Measurements from ENCODE around the gene SIKE1. TPM values are rescaled to one million over a fixed set of nuclear protein-coding genes. Genes with fewer than 3 reads are reported as not detected.

SIKE1 gene
- total and polyA plus RNA-seq, 7 donors = 10.2 to 36.0 (median 22.2) TPM

- no peak for DNase-seq
- Histone ChIP-seq H3K27ac (no peak overlapping the region), H3K9me3 (no peaks in the 10 kb centered on the region), H3K27me3 (no peaks in the 10 kb centered on the region), H3K36me3 (peaks cover 0 to 44% (median 0%) of the 10 kb centered on the region in 4 donors), H3K4me1 (peaks cover 0 to 93% (median 70%) of the 10 kb centered on the region in 4 donors), H3K4me3 (no peak overlapping the region)
- 75 to 79% methylated on average over 5 of the region's 5 CpGs for WGBS, 2 donors
- intact Hi-C loops (cut with DNase I) = loop anchor here (10.0 kb wide), 1 partner anchor 305 kb away; no protein-coding TSS in a partner anchor
- TF ChIP-seq CTCF (IDR thresholded peaks at IDR 0.05) (no peak), POLR2AphosphoS5 (IDR thresholded peaks at IDR 0.05) (no peak), EP300 (IDR thresholded peaks at IDR 0.05) (no peak), POLR2A (IDR thresholded peaks at IDR 0.05) (no peak)
Observed at GRCh38 chr1:114749835-114750234, 30.6 kb downstream of the SIKE1 start.

GRCh38 chr1:114746450-114747121 lies 33.9 kb downstream of the SIKE1 start:
- H3K4me3 ChIP-seq = no peak overlapping the region
- H3K9me3 ChIP-seq = no peaks in the 10 kb centered on the region
- peaks cover 0 to 52% (median 0%) of the 10 kb centered on the region in 4 donors for H3K36me3 ChIP-seq
- no peak for TF ChIP-seq CTCF (IDR thresholded peaks at IDR 0.05)
- no peak for TF ChIP-seq POLR2A (IDR thresholded peaks at IDR 0.05)
- TF ChIP-seq EP300 (IDR thresholded peaks at IDR 0.05) = no peak
- no peak for TF ChIP-seq POLR2AphosphoS5 (IDR thresholded peaks at IDR 0.05)
- intact Hi-C loops (cut with DNase I) = no loop called here
- WGBS, 2 donors = 77 to 84% methylated on average over 6 of the region's 6 CpGs
- DNase-seq = no peak
- H3K27ac ChIP-seq = no peak overlapping the region
- H3K27me3 ChIP-seq = no peaks in the 10 kb centered on the region
- H3K4me1 ChIP-seq = peaks cover 0 to 78% (median 38%) of the 10 kb centered on the region in 4 donors

GRCh38 chr1:114745291-114745690 lies 35.2 kb downstream of the SIKE1 start:
- 78 to 82% methylated on average over 2 of the region's 2 CpGs for WGBS, 2 donors
- Histone ChIP-seq H3K27ac (no peak overlapping the region), H3K36me3 (peaks cover 0 to 57% (median 0%) of the 10 kb centered on the region in 4 donors), H3K27me3 (no peaks in the 10 kb centered on the region), H3K4me1 (peaks cover 0 to 65% (median 25%) of the 10 kb centered on the region in 4 donors), H3K4me3 (no peak overlapping the region), H3K9me3 (no peaks in the 10 kb centered on the region)
- TF ChIP-seq CTCF (IDR thresholded peaks at IDR 0.05) (no peak), EP300 (IDR thresholded peaks at IDR 0.05) (no peak), POLR2A (IDR thresholded peaks at IDR 0.05) (no peak), POLR2AphosphoS5 (IDR thresholded peaks at IDR 0.05) (no peak)
- intact Hi-C loops (cut with DNase I) = no loop called here
- DNase-seq = no peak

- intact Hi-C loops (cut with DNase I) = no loop called here
- Histone ChIP-seq H3K9me3 (no peaks in the 10 kb centered on the region), H3K27me3 (no peaks in the 10 kb centered on the region), H3K4me3 (no peak overlapping the region), H3K27ac (no peak overlapping the region), H3K4me1 (peaks cover 0 to 39% (median 14%) of the 10 kb centered on the region in 4 donors), H3K36me3 (peaks cover 5 to 57% (median 10%) of the 10 kb centered on the region in 4 donors)
- 91 to 96% methylated on average over 11 of the region's 11 CpGs for WGBS, 2 donors
- no peak for DNase-seq
- TF ChIP-seq POLR2A (IDR thresholded peaks at IDR 0.05) (no peak), POLR2AphosphoS5 (IDR thresholded peaks at IDR 0.05) (no peak), EP300 (IDR thresholded peaks at IDR 0.05) (no peak), CTCF (IDR thresholded peaks at IDR 0.05) (no peak)
Observed at GRCh38 chr1:114741963-114742746, 38.3 kb downstream of the SIKE1 start.
